GM19099 (cell line): Measurements from ENCODE around the gene RHOD.

Experiments used
- POLR2A ChIP-seq: IDR thresholded peaks from 3 replicates; pipeline ENCODE4 v1.6.1; 2011; ENCODE audit warnings: low read depth; ENCODE audit not compliant: insufficient read length; ENCODE audit errors: extremely low read depth

RHOD gene

DNA sequence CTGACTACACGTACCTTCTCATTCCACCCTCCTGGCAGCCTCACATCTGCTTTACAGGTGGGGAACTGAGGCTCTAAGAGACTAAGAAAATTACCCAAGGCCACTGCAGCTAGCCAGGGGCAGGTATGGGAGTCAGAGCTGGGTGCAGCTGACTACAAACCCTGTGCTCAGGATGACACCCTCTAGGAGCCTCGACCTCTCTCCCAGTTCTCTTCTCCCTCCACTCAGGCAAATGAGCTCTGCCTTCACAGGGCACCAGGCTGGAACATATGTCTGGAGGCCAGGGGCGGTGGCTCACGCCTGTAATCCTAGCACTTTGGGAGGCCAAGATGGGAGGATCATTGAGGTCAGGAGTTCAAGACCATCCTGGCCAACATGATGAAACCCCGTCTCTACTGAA lies 29.7 kb upstream of the RHOD start:
- TF ChIP-seq POLR2A: no peak

DNA sequence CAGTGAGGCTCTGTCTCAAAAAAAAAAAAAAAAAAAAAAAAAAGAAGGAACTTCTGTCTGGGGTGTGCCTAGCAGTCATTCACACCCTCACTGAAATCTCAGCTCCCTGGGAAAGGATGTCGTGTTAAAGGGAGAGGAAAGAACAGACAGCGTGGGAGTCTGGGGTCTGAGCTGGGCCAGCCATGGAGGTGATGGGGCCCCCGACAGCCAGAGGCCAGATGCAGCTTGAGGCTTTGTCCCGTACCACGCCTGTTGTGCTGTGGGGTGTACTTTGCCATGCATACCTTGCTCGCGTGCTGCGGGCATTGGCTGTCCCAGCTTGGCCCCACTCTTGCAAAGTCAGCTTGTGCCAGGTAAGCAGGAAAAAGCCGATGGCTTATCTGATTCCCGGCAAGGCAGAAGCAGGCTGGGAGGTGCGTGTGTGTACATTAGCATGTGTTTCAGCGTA lies 29.1 kb upstream of the RHOD start:
- TF ChIP-seq POLR2A: no peak

DNA sequence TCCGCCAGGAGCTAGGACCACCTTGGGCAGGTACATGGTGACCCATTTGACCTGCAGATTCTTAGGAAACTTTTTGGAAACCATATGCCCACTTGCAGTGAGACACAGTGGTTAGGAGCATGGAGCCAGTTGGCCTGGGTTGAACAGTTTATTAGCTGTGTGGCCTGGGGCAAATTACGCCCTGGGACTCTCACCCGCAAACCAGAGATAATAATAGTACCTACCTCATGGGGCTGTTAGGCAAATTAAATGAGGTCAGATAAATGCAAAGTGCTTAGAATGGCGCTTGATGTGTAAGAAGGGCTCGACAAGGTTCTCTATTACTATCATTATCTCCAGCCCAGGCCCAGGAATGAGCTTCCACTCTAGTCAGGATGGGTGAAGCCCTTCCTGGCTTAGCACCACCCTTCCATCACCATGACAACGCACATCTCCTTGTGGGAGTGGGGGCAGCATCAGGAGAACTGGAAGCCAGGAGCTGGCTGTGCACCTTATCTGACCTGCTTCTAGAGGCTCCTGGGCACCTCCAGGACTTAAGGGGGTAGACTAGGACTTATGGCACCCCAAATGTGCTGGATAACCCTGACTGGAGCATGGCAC lies 28.6 kb upstream of the RHOD start:
- TF ChIP-seq POLR2A: no peak

DNA sequence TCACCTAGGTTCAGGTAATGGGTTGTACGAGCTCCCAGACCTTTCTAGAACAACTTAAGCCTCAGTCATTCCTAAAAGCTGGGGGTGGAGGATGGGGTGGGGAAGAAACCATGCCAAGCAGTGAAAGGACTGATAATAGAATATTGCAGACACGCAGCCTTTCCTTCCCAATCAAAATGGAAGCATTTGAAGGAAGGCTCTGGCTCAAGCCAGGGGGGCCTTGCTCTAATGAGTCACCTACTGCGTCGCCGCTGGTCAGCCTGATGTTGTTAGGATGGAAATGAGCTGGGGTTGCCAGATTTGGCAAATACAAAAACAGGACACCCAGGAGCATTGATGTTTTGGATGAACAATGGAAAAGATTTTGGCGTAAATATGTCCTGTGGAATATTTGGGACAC lies 27.5 kb upstream of the RHOD start:
- no peak for TF ChIP-seq POLR2A

DNA sequence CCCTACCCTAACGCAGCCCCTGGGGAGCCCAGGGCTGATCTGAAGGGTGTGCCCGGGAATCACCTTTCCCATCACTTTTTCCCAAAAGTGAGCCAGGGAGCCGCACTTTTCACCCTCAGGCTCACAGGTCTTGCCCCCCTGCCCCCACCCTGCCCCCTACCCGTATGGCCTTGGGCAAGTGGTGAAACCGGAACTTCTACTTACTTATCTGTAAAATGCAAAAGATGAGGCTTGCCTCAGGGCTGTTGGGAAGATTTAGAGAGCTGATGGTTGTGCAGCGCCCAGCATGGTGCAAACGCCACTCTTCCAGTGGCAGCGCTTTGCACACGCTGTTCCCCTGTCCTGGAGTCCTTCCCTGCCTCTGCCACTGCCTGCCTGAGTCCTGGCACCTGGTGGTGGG lies 25.7 kb upstream of the RHOD start:
- TF ChIP-seq POLR2A: no peak

DNA sequence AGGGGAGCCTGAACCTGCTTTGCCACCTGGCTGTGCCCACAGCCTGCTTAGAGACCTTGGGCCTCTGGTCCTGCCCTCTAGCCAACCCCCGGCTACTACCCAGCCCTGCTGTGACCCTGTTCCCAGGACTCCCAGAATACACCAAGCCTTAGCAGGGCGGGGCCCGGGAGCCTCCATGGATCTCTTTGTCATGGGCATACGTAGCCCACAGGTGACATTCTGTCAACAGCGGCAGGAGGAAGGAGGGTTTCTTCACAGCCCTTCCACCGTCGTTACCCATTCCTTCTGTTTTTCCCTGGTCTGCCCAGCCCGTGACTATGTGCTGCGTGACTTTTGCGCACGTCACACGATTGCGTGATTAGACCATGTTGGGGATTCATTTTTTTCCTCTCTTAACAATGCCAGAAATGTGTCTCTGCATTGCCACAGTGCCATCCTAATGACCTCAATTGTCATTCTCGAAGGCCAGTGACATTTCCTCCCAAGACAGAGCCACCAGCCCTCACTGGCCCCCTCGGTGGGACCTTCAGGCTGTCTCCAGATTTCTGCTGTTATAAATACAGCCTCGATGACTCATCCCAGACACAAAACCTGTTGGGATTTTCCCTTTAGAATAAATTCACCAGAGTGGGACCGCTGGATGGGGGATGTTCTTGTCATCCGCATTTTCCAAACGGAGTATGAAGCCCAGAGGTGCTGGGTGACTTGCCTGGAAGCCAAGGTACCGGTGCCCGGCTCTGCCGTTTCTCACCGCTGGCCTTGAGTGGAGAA lies 24.7 kb upstream of the RHOD start:
- TF ChIP-seq POLR2A: no peak

DNA sequence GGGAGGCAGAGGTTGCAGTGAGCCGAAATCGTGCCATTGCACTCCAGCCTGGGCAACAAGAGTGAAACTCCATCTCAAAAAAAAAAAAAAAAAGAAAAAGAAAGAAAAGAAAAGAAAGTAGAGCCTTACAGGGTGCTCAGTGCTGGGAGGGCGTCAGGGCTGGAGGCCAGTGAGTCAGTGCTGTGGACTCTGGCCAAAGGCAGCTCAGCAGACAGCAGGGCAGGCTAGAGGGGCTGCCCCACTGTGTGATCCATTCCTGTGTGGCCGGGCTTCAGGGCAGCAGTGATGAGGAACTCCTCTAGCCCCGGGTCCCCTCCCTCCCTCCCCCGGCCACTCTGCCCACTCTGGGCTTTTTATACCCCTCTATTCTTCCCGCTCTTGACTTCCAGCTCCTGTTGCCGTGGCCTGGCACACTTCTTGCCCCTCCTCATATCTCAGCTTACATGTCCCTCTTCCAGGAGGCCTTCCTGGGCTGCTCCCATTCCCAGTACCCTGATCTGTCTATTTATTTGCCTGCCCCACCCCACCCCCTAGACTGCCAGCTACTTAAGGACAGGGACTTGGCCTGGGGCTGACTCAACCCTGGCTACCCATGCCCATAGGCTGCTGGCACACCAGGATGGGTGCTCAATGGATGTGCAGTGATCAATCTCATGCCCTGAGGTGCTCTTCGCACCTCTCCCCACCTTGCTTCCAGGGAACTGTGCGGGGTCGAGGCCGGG lies 23.7 kb upstream of the RHOD start:
- TF ChIP-seq POLR2A: no peak

DNA sequence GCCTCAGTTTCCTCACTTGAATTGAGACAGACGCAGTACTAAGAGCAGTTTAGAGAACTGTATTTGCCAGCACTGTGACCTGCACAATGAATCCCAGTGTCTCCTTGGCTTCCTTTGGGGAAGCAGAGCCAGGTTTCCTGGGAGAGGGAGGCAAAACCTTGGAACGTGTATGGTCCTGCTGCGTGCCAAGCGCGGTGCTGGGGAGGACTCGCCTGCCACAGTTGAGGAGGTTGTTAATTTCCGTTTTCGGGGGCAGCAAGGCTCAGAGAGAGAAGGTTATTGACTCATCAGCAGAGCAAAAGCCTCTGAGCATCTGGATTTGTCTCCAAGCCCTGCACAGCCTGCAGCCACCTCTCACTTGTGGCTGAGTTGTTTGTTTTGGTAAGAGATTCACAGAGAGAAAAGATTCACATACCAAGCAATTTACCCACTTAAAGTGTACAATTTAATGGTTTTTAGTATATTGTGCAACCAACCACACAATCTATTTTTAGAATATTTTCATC lies 22.9 kb upstream of the RHOD start:
- no peak for TF ChIP-seq POLR2A

DNA sequence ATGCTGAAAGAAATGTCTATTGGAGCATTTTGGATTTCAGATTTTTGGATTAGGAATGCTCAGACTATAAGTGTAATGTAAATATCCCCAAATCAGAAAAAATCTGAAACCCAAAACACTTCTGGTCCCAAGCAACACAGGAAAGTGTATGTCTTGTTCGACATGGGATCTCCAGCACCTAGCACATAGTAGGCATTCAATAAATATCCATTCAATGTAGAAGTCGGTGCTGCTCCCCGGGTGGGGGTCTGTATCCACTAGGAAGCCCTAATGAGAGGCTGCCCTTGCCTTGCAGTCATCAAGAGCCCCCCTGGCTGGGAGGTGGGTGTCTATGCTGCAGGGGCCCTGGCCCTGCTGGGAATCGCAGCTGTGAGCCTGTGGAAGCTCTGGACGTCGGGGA lies 22.3 kb upstream of the RHOD start:
- TF ChIP-seq POLR2A: no peak

DNA sequence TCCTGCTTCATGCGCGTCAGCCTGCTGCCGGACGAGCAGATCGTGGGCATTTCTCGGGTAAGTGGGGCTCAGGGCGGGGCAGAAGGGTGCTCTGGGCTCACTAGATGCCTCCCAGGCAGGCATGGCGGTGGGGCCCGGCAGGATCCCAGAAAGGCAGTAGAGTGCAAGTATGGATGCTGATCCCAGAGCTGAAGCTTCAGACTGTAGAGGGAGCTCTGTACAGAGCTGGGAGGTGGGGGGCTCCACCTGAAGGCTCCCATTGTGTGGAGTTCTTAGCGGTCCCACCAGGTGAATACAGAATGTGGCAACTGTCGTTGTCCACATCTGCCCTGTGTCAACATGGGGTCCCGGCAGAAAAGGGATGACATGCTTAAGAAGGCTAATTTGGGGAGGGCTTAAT lies 16.5 kb upstream of the RHOD start:
- TF ChIP-seq POLR2A: no peak

DNA sequence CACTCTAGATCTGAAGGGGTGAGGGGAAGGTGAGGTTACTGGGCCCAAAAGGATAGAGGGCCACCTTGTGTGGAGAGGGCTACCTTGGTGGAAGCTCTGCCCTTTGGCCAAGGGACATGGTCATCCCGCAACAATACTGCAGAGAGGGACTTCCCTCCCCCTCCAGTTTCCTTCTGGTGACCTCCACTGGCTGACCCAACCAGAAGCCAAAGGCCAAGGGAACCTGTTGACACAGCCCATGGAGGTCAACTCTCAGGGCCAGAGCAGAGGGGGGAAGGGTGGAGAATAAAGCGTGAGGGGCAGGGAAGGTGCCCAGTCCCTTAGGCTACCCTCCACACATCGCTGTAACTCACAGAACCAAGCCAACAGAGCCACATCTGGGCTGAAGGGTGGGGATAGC lies 15.0 kb upstream of the RHOD start:
- no peak for TF ChIP-seq POLR2A

DNA sequence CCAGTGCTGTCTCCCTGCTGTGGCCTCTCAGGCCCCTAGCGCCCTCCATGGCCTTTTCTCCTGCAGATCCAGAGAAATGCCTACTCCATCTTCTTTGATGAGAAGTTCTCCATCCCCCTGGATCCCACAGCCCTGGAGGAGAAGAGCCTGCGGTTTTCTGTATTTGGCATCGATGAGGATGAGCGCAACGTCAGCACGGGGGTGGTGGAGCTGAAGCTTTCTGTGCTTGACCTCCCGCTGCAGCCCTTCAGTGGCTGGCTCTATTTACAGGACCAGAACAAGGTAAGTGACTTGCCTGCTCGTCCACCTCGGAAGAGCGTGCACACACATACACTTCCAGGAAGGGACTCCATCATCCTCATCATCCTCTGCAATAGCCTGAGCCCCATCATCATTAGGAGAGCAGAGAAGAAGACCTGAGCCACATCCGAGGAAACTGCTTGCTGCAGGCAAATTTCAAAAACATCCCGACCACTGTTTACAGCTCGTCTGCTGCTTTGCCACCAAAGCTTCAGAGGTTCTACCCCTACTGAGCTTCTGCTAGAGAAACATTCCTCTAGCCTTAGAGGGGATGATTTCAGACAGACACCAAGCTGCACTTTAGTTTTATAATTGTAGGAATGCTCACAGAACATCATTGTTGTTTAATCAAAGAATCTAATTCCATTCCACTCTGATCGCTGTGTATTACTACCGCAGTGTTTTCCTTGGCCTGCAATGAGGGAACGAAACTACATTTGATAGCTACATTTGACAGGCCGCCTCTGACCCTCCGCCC lies 12.9 kb upstream of the RHOD start:
- TF ChIP-seq POLR2A: no peak

DNA sequence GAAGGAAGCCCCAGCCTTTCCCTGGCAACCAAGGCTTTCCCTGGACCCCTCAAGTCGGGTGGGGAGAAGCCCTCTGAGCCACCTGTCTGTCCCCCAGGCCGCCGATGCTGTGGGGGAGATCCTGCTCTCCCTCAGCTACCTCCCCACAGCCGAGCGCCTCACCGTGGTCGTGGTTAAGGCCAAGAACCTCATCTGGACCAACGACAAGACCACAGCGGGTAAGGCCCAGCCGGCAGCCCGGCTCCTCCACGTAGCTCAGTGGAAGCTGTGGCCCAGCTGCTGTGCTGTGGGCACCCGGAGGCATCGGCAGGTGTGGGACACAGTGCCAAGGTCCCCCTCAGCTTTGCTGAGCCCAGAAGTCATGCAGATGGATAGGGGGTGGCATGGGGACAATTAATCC lies 12.2 kb upstream of the RHOD start:
- no peak for TF ChIP-seq POLR2A

DNA sequence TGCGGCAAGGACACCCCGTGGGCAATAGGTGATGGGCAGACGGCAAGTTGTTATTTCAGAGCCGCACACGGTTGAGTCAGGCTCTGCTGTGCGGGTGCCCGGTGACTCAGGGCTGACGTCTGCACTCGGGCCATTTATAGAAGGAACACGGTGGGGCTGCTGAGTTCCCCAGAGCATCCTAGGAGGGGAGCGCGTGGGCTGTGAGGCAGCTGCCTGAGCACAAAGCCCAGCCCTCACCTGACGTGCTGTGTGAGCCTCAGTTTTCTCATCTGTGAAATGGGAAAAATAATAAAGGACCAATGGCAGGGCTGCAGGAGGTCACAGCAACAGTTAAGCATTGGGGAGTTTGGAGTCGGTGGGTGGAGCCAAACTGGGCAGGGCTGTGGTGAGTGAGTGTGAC lies 11.3 kb upstream of the RHOD start:
- no peak for TF ChIP-seq POLR2A

DNA sequence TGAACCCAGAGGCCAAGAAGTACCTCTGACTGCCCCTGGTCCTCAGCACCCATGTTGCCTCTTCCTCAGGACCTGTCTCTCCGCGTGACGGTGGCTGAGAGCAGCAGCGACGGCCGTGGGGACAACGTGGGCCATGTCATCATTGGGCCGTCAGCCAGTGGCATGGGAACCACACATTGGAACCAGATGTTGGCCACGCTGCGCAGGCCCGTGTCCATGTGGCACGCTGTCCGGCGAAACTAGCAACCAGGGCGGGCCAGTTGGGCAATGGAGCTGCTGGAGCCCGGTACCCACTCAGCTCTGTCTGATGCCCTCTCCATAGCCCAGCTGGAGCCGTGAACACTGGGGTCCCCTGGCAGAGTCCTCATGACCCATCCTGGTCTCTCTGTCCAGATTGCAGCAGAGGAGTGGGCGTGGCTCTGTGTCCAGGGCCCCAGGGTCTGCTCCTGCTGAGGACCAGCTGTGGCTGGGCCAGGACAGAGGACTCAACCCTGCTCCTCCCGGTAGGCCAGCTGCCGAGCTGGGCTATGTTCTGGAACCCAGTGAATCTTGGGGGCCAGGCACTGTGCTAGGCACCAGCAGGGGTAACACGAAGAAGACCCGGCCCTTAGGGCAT lies 8.0 kb upstream of the RHOD start:
- no peak for TF ChIP-seq POLR2A
